AG09309 (cell line): Measurements from ENCODE around the gene RIN3.
"Not testable (repeated sequence)": the region's sequence is repeated elsewhere in the genome, so short reads cannot be mapped to it uniquely, and the experiment has no call there.

ENCODE experiments used
- DNase-seq: peaks from one replicate; pipeline ENCODE4 v3.0.0-alpha.2; 2010; ENCODE audit warnings: low read depth
- H3K4me3 ChIP-seq: 2 replicates; pipeline ENCODE4 v1.5.1; 2011; ENCODE audit warnings: mild to moderate bottlenecking, low read depth, low read length, moderate library complexity; ENCODE audit not compliant: control insufficient read depth
- CTCF ChIP-seq: IDR thresholded peaks from 2 replicates; pipeline ENCODE4 v1.5.1; 2011; ENCODE audit warnings: mild to moderate bottlenecking, low read depth, low read length, inconsistent platforms; ENCODE audit not compliant: insufficient read depth, control insufficient read depth; ENCODE audit errors: missing control alignments

The RIN3 gene

GRCh38 chr14:92710001-92710341 is 196.4 kb downstream of the RIN3 start:
- TF ChIP-seq CTCF, result no peak
- no peak for DNase-seq
- H3K4me3 ChIP-seq, result no peak overlapping the region

DNA sequence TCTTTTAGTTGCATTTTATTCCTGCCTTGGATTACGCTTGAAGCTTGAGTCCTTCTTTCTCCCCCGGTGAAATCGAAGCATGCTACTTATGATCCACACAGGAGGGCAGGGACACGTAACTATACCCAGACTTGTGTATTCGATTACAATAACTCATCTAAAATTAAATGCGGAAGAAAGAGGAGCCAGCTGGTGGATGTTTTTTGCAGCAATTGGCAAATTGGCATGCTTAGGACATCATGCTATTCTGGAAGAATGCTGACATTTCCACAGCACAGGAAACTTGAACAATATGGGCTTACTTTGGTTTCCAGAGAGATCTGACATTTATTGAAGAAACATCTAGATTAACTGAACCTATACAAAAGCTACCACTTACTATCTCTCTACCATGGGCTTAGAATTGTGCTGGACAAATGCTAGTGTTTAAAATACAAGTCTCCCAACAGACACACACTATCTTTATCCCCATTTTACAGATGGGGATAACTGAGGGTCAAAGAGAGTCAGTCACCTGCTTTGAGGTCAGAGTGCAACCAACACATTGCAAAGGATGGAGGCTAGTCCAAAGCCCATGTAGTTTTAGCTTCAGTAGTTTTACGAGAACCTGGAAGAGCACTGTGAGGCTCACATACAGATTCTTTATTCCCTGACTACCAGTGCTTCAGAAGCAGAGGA is 198.5 kb downstream of the RIN3 start:
- no peak for TF ChIP-seq CTCF
- DNase-seq, result no peak

DNA sequence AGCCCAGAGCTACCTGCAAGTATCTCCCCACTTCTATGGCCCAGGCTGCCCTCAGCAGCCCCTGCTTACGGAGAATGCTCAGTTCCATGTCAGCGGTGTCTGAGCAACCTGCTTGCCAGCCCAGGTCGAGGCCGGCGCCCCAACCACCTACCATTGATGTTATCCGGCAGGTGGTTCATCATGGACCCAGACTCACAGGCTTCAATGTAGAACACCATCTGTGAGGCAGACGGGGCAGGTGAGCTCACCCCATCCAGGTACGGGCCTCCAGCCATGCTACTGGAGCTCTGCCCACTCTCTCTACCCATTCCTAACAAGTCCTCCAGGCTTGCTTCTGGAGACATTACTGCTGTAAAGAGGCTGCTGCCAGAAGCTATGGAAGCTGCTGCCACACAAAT is 199.1 kb downstream of the RIN3 start:
- H3K4me3 ChIP-seq, result no peak overlapping the region
- no peak for TF ChIP-seq CTCF
- DNase-seq, result no peak

More for the DNA sequence above, 198.5 kb downstream of the RIN3 start:
- no peak overlapping the region for H3K4me3 ChIP-seq

DNA sequence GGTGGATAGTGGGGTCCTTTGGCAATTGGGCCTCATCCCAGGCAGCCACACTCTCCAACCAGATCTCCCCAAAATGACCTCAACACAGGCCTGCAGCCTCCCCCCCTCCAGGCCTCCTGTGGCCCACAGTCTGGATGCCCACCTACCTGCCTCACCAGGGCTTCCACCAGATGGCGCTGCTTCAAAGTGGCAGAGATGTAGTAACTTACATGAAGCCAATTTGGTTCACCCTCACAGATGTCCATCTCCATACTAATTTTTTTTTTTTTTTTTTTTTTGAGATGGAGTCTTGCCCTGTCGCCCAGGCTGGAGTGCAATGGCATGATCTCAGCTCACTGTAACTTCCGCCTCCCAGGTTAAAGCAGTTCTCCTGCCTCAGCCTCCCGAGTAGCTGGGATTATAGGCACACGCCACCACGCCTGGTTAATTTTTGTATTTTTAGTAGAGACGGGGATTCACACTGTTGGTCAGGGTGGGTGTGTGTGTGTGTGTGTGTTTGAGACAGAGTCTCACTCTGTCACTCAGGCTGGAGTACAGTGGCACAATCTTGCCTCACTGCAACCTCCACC is 201.2 kb downstream of the RIN3 start:
- H3K4me3 ChIP-seq, DNase-seq: not testable (repeated sequence)
- TF ChIP-seq CTCF, result peak; percentile 82

- no peak for DNase-seq
- TF ChIP-seq CTCF, result no peak
- no peak overlapping the region for H3K4me3 ChIP-seq
These were observed 202.6 kb downstream of the RIN3 start for GRCh38 chr14:92716131-92716530.

DNA sequence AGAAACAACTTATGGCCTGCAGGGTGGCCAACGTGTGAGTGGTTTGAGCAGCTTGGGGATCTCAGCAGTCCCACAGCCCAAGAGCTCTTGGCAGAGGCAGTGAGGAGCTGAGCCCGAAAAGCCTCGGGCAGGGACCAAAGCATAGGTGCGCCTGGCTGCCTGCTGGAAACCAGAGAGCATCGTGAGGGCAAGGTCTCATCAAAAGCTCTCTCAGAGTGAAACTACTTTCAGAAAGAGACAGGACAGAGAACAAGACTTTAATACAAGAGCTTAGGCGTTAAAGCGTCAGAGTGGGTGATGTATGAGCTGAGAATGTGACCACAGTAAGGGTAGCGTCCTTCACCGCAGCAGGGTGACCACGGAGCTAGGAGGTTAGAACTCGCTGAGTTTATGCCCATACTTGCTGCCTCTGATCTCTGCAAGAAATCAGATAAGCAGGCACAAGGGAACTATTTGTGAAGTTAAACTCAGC is 204.0 kb downstream of the RIN3 start:
- no peak for TF ChIP-seq CTCF
- no peak for DNase-seq
- no peak overlapping the region for H3K4me3 ChIP-seq
